Activated naive CD4-positive, alpha-beta T cell treated with anti-CD3 and anti-CD28 coated beads, Interleukin-2, amount 50 U/mL, for 24 hours (primary cell): ENCODE results near the gene SPDYC.
A peak's percentile ranks its signal among the peaks of the same experiment; 100 is the strongest.

Source experiments
- H3K27ac Mint-ChIP-seq: one replicate; pipeline ENCODE4 v1.8.0; 2021; ENCODE audit warnings: mild to moderate bottlenecking, mixed read lengths
- H3K27me3 Mint-ChIP-seq: one replicate; pipeline ENCODE4 v1.8.0; 2021; ENCODE audit warnings: mixed read lengths
- H3K36me3 Mint-ChIP-seq: one replicate; pipeline ENCODE4 v1.8.0; 2021; ENCODE audit warnings: mixed read lengths
- H3K4me1 Mint-ChIP-seq: one replicate; pipeline ENCODE4 v1.8.0; 2021; ENCODE audit warnings: mixed read lengths
- H3K4me3 Mint-ChIP-seq: one replicate; pipeline ENCODE4 v1.8.0; 2021; ENCODE audit warnings: mild to moderate bottlenecking, mixed read lengths
- H3K9me3 Mint-ChIP-seq: one replicate; pipeline ENCODE4 v1.8.0; 2021; ENCODE audit warnings: mixed read lengths

The SPDYC gene

DNA sequence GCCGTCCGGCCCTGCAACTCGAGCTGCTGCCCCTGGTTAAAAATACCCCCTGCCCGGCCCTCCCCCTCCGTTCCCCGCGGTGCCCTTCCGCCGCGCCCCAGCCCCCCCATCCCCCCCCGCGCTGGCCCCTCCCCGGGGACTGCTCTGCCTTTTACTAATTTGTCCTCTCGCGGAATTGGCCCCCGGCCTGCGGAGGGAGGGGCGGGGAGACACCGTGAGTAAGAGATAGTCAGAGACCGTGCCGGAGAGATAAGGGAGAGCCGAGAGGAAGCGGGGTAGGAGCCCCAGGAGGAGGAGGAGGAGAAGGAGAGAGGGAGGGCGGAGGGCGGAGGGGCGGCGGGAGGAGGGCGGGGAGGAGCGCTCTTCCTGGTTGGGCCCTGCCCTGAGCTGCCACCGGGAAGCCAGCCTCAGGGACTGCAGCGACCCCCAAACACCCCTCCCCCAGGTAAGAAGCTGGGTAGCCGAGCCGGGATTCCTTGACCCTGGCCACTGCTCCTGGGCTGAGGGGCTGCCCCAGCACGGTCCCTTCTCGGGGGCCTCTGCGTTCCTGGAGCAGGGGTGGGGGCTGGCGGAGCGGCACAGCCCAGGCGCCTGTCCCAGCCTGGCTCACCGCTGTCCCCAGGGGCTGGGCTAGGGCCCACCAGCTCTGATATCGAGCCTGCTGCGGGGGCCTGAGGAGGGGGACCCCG is 11.7 kb downstream of the SPDYC start, which contains the start of gene CAPN1:
TSS of gene CAPN1 (plus strand) at position 360 of the 689 bp plus-strand sequence. CDS start 774 bp downstream, outside the sequence.
- Mint-ChIP-seq H3K27ac (peak within 1 kb of the TSS; percentile 79), H3K27me3 (no peaks in the 10 kb centered on the region), H3K36me3 (peaks cover 2% of the 10 kb centered on the region), H3K9me3 (no peaks in the 10 kb centered on the region), H3K4me3 (peak within 1 kb of the TSS; percentile 88), H3K4me1 (peaks cover 18% of the 10 kb centered on the region)

DNA sequence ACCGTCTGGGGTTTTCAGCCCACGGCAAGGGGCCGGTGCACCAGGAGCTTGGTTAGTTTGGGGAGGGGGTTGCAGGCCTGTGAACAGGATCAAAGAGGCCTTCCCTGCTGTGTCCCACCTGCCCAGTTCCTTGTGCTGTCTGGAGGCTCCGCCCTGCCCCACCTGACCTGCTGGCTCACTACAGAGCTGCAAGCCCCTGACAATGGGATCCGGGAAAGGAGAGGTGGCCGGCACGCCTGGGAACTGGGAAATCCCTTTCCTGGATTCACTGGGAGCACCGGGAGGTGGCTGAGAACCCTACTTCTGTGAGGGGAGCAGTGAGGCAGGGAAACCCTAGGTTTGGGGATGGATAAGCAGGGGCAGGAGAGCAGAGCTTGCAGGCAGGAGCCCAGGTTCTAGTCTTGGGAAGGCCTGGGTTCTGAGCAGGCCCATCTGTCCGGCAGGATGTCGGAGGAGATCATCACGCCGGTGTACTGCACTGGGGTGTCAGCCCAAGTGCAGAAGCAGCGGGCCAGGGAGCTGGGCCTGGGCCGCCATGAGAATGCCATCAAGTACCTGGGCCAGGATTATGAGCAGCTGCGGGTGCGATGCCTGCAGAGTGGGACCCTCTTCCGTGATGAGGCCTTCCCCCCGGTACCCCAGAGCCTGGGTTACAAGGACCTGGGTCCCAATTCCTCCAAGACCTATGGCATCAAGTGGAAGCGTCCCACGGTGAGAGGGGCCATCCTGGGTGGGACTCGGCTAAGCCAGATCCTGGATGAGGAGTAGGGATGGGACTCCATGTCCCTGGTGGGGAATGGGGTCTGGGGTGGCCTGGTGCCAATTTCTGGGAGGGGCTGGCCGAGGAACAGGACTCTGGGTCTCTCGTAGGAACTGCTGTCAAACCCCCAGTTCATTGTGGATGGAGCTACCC is 12.5 kb downstream of the SPDYC start:
- Mint-ChIP-seq H3K4me3 (peak overlapping the region; percentile 83), H3K4me1 (peaks cover 18% of the 10 kb centered on the region), H3K27me3 (no peaks in the 10 kb centered on the region), H3K36me3 (peaks cover 2% of the 10 kb centered on the region), H3K9me3 (no peaks in the 10 kb centered on the region), H3K27ac (peak overlapping the region; percentile 76)

DNA sequence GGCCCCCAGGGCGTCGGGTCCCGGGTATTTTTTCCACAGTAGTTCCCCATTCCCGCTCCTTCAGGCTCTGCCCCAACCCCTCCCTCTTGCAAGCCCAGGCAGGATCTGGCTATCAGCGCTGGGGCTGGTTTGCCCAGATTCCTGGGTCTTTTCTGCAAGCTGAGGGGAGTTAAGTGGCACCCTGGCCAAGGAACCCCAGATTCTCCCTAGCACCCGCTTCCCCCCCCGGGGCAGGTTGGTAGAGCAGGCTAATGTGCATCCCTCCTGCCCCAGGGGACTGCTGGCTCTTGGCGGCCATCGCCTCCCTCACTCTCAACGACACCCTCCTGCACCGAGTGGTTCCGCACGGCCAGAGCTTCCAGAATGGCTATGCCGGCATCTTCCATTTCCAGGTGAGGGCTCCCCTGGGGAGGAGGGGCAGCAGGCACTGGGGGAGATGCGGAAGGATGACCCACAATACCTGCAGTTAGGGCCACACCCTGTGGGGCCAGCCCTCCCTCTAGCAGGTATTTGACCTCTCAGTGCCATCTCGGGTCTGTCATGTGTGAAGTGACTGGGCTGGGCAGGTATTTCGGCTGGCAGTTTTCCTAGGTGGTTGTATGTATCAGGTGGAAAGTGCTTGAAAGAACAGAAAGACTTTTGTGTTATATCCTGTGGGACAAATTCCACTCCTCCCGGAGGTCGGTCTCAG is 13.3 kb downstream of the SPDYC start:
- Mint-ChIP-seq H3K27ac (no peak overlapping the region), H3K9me3 (no peaks in the 10 kb centered on the region), H3K36me3 (peaks cover 2% of the 10 kb centered on the region), H3K4me1 (peaks cover 18% of the 10 kb centered on the region), H3K4me3 (peak overlapping the region; percentile 12), H3K27me3 (no peaks in the 10 kb centered on the region)

DNA sequence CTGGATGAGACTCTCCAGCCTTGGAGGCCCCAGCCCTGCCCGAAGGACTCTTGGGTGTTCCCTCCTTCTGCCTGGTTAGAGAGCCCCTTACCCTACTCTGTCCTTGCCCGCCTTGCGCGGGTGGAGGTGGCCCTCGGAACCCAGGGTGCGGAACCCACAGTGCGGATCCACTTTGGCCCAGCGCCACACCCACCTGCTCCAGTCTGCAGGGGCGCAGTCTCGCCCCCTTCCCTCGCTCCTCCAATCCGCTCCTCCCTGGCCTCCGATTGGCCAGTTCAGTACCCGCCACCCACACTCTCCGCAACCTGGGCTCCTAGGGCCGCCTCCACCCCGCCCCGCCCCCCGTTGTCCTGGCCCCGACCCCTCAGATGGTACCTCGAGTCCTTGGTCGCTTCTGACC is 14.1 kb downstream of the SPDYC start:
- Mint-ChIP-seq H3K27me3 (no peaks in the 10 kb centered on the region), H3K27ac (no peak overlapping the region), H3K36me3 (peaks cover 2% of the 10 kb centered on the region), H3K9me3 (no peaks in the 10 kb centered on the region), H3K4me1 (peaks cover 18% of the 10 kb centered on the region), H3K4me3 (no peak overlapping the region)

DNA sequence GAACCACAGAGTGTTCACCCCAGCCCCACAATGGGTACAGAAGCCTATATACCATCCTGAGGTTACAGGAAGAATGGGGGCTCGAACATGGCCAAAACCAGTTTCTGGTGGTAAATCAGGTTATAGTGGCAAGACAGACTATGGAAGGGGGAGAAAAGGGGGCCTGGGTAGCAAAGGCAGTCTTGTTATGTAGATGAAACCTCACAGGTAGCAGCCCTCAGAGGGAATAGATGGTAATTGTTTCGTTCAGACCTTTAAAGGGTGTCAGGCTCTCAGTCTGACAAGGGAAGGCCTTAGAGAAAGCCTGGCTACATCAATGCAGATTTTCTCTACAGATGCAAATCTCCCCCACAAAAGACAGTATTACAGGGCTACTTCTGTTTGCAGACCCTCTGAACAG is 15.1 kb downstream of the SPDYC start:
- no peak overlapping the region for H3K27ac Mint-ChIP-seq
- no peaks in the 10 kb centered on the region for H3K27me3 Mint-ChIP-seq
- H3K4me3 Mint-ChIP-seq = no peak overlapping the region
- peaks cover 5% of the 10 kb centered on the region for H3K36me3 Mint-ChIP-seq
- H3K4me1 Mint-ChIP-seq = peaks cover 18% of the 10 kb centered on the region
- H3K9me3 Mint-ChIP-seq = no peaks in the 10 kb centered on the region

DNA sequence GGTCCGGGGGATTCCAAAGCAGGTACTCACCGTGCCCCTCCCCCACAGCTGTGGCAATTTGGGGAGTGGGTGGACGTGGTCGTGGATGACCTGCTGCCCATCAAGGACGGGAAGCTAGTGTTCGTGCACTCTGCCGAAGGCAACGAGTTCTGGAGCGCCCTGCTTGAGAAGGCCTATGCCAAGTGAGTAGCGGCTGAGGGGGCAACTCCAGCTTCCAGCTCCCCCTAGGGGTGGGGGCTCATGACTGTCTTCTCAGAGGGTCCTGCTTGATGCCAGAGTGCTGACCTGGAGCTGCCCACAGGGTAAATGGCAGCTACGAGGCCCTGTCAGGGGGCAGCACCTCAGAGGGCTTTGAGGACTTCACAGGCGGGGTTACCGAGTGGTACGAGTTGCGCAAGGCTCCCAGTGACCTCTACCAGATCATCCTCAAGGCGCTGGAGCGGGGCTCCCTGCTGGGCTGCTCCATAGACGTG is 15.9 kb downstream of the SPDYC start:
- Mint-ChIP-seq H3K27ac (no peak overlapping the region), H3K4me1 (peaks cover 18% of the 10 kb centered on the region), H3K4me3 (no peak overlapping the region), H3K36me3 (peaks cover 5% of the 10 kb centered on the region), H3K9me3 (no peaks in the 10 kb centered on the region), H3K27me3 (no peaks in the 10 kb centered on the region)

DNA sequence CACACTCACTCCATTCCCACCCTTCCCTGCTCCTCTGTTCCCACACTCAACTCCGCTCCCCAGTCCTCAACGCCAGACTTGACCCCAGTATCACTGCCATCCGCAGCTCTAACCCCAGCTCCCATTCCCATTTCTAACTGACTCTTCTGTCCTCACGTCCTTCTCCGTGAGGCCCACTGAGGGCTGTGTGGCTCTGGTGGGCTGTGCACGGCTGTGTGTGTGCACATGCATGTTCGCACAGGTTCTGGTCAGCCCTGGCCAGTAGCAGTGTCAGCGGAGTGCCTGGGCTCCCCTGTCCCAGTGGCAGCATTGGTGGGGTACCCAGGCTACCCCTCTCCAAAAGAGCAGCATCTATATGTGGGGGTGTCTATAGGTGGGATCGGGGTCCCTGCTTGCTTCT is 16.7 kb downstream of the SPDYC start:
- no peaks in the 10 kb centered on the region for H3K27me3 Mint-ChIP-seq

DNA sequence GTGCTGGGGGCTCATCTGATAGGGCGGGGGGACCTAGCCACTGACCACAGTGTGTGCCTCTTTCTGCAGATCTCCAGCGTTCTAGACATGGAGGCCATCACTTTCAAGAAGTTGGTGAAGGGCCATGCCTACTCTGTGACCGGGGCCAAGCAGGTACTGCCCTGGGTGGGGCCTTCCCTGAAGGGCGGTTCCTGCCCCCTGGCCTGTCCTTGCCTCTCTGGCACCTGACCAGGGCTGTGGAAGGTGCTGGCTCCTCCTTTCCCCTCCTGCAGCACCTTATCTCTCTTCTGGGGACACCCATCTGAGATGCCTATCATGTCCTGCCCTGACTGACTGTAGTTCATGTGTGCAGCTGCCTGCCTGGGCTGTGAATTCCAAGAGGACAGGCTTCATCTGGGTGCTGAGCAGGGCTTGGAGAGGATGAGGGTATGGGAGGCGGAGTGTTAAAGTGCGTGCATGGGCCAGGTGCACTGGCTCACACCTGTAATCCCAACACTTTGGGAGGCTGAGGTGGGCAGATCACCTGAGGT is 17.2 kb downstream of the SPDYC start:
- no peak overlapping the region for H3K27ac Mint-ChIP-seq
- H3K4me1 Mint-ChIP-seq = peaks cover 17% of the 10 kb centered on the region
- peaks cover 5% of the 10 kb centered on the region for H3K36me3 Mint-ChIP-seq
- H3K4me3 Mint-ChIP-seq = no peak overlapping the region
- no peaks in the 10 kb centered on the region for H3K27me3 Mint-ChIP-seq
- H3K9me3 Mint-ChIP-seq = no peaks in the 10 kb centered on the region

More for the DNA sequence above, 16.7 kb downstream of the SPDYC start:
- H3K36me3 Mint-ChIP-seq = peaks cover 5% of the 10 kb centered on the region
- no peak overlapping the region for H3K4me3 Mint-ChIP-seq
- peaks cover 18% of the 10 kb centered on the region for H3K4me1 Mint-ChIP-seq
- H3K9me3 Mint-ChIP-seq = no peaks in the 10 kb centered on the region
- H3K27ac Mint-ChIP-seq = no peak overlapping the region

DNA sequence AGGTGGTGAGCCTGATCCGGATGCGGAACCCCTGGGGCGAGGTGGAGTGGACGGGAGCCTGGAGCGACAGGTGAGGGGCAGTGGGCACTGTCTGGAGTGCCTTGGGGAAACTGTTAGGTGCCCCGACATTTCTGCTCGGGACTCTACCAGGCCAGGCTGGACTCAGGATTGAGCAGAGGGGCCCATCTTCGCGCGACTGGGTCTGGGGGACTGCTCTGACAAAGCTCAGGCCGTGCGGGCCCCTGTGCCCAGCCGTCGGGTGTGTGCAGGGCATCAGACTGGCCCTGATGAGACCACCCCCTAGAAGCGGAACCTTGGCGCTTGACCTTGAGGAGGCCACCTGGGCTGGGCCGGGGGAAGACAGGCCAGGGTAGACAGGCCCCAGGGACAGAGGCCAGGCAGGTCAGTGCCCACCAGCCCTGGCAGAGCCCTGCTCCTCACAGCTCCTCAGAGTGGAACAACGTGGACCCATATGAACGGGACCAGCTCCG is 18.0 kb downstream of the SPDYC start:
- H3K27ac Mint-ChIP-seq = no peak overlapping the region
- peaks cover 12% of the 10 kb centered on the region for H3K4me1 Mint-ChIP-seq
- peaks cover 5% of the 10 kb centered on the region for H3K36me3 Mint-ChIP-seq
- no peaks in the 10 kb centered on the region for H3K27me3 Mint-ChIP-seq
- no peak overlapping the region for H3K4me3 Mint-ChIP-seq
- no peaks in the 10 kb centered on the region for H3K9me3 Mint-ChIP-seq

DNA sequence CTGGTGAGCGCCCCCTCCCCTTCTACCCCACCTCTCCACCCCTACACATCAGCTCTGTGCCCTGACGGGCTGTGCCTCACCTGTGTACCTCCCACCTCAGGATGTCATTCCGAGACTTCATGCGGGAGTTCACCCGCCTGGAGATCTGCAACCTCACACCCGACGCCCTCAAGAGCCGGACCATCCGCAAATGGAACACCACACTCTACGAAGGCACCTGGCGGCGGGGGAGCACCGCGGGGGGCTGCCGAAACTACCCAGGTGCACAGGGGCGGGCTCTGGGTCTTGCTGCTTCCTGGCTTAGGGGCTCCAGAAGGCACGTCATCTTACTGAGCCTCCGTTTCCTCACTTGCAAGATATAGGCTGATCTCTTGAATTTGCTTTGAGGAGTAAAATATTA is 18.5 kb downstream of the SPDYC start:
- H3K27me3 Mint-ChIP-seq = no peaks in the 10 kb centered on the region
- H3K4me3 Mint-ChIP-seq = no peak overlapping the region
- H3K4me1 Mint-ChIP-seq = peaks cover 8% of the 10 kb centered on the region
- H3K36me3 Mint-ChIP-seq = peaks cover 5% of the 10 kb centered on the region
- H3K9me3 Mint-ChIP-seq = no peaks in the 10 kb centered on the region
- H3K27ac Mint-ChIP-seq = no peak overlapping the region

DNA sequence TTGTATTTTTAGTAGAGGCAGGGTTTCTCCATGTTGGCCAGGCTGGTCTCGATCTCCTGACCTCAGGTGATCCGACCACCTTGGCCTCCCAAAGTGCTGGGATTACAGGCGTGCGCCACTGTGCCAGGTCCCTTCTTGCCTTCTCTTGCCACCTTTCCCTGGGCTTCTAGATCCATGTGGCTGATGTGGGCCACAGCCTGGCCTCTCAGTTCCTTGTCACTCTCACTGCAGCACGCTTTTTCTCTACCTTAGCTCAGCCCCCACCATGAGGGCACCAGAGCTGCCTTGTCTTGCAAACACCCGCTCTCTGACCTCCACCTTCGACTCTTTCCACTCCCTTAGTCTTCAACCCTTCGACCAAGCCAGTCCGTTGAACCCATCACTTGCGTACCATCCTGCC is 19.2 kb downstream of the SPDYC start:
- H3K9me3 Mint-ChIP-seq = no peaks in the 10 kb centered on the region
- H3K4me3 Mint-ChIP-seq = no peak overlapping the region
- H3K27ac Mint-ChIP-seq = no peak overlapping the region
- no peaks in the 10 kb centered on the region for H3K27me3 Mint-ChIP-seq
- peaks cover 5% of the 10 kb centered on the region for H3K4me1 Mint-ChIP-seq
- H3K36me3 Mint-ChIP-seq = peaks cover 5% of the 10 kb centered on the region

DNA sequence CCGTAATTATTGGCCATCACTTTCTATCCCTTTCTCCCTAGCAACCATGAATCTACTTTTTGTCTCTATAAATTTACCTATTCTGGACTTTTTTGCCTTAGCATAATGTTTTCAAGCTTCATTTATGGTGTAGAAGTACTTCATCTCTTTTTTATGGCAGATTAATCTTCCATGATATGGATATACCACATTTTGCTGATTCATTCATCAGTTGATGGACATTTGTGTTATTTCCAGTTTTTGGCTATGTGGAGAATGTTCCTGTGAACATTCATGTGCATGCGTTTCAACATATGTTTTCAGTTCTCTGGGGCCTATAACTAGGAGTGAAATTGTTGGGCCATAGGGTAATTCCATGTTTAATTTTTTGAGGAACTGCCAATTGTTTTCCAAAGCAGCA is 24.5 kb downstream of the SPDYC start:
- H3K27ac Mint-ChIP-seq = peak overlapping the region; percentile 4
- no peaks in the 10 kb centered on the region for H3K27me3 Mint-ChIP-seq
- H3K36me3 Mint-ChIP-seq = peaks cover 12% of the 10 kb centered on the region
- peaks cover 10% of the 10 kb centered on the region for H3K4me1 Mint-ChIP-seq
- no peak overlapping the region for H3K4me3 Mint-ChIP-seq
- H3K9me3 Mint-ChIP-seq = no peaks in the 10 kb centered on the region

DNA sequence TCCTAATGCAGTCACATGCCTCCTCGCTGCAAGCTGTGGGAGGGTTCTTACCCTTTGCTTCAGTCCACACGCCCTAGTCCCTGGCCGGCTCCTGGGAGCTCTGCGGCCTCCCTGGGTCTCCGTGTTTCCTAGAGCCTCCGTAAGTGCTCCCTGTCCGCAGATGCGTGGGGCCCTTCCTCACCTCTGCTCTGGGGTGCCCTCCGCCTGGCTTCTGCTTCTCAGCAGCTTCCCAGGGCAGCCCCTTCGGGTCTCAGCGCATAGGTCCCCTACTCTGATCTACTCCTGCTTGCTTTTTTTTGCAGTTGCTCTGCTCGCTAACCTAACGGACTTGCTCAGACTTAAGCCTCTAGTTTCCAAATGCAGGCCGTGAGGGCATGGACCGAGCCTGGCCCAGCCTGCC is 34.1 kb downstream of the SPDYC start:
- Mint-ChIP-seq H3K27ac (no peak overlapping the region), H3K36me3 (peaks cover 6% of the 10 kb centered on the region), H3K9me3 (no peaks in the 10 kb centered on the region), H3K27me3 (no peaks in the 10 kb centered on the region), H3K4me1 (peaks cover 9% of the 10 kb centered on the region), H3K4me3 (no peak overlapping the region)

DNA sequence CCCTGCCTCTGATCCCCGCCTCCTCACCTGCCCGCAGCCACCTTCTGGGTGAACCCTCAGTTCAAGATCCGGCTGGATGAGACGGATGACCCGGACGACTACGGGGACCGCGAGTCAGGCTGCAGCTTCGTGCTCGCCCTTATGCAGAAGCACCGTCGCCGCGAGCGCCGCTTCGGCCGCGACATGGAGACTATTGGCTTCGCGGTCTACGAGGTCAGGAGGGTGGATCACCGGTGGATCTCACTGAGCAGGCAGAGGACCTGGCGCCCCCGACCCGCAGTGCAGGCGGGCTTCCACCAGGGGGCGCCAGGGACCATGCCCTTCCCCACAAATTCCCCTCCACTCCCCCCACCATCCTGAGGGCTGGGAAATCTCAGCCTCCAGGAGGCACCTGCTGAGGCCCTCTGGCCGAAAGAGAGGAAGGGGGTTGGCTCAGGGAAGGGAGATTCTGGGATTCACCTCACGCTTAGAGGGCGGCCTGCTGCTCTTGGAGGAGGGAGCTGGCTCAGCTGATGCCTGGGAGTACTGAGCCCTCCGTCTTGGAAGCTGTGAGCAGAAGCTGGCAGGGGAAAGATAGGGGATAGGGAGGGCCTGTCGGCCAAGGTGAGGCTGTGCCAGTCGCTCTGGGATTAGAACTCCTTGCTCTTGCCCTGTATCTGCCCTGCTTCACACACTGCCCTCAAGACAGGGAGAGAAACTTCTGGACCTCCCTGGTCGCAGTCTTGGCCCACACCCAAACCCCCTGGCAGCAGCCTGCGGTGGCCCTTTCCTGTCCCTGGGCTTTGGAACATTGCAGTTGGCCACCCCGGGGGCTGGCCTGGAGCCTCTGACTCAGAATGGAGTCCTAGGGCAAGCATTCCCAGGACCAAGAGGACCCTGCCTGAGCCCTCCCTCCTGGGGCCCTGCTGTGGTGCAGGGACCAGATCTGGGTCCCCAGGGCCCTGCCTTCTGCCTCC is 34.9 kb downstream of the SPDYC start:
- H3K4me1 Mint-ChIP-seq = peaks cover 9% of the 10 kb centered on the region

More for the DNA sequence above, 34.9 kb downstream of the SPDYC start:
- H3K4me3 Mint-ChIP-seq = no peak overlapping the region
- no peaks in the 10 kb centered on the region for H3K9me3 Mint-ChIP-seq
- H3K27me3 Mint-ChIP-seq = no peaks in the 10 kb centered on the region
- no peak overlapping the region for H3K27ac Mint-ChIP-seq
- H3K36me3 Mint-ChIP-seq = peaks cover 3% of the 10 kb centered on the region
